Gastroesophageal sphincter (tissue), 3 donors: ENCODE measurements around the gene FGD5.

Experiments
- CTCF ChIP-seq, 4 experiments: fragments of 200-600 bp in 2 of 4; fragments of 450-650 bp in 2 of 4; sonication (generic) in 1 of 4; IDR thresholded peaks; one replicate each; pipeline ENCODE4 v1.5.1; 2017 to 2019; ENCODE audit warnings: antibody characterized with exemption in 4 of 4, mild to moderate bottlenecking in 2 of 4, moderate library complexity in 2 of 4
- EP300 ChIP-seq: sonication (generic); formaldehyde crosslinking; IDR thresholded peaks from one replicate; pipeline ENCODE4 v1.6.1; 2017; ENCODE audit warnings: antibody characterized with exemption, mild to moderate bottlenecking
- POLR2A ChIP-seq, 2 donors: fragments of 450-650 bp; IDR thresholded peaks; one replicate each; pipeline ENCODE4 v1.6.1; 2017; ENCODE audit warnings: antibody characterized with exemption in 2 of 2, mild to moderate bottlenecking in 2 of 2, moderate library complexity in 1 of 2
- POLR2AphosphoS5 ChIP-seq: sonication (generic); formaldehyde crosslinking; IDR thresholded peaks from one replicate; pipeline ENCODE4 v1.6.1; 2017; ENCODE audit warnings: antibody characterized with exemption

- TF ChIP-seq CTCF (IDR thresholded peaks at IDR 0.05) = no peak
- TF ChIP-seq POLR2A (IDR thresholded peaks at IDR 0.05) = no peak
- TF ChIP-seq EP300 = no peak
- no peak for TF ChIP-seq POLR2AphosphoS5
These were observed 12.7 kb upstream of the FGD5 start for GRCh38 chr3:14805961-14806537.
